Activated naive CD4-positive, alpha-beta T cell treated with anti-CD3 and anti-CD28 coated beads for 36 hours (primary cell): ENCODE measurements around the gene PIGU. TPM values are rescaled to one million over a fixed set of nuclear protein-coding genes. Genes with fewer than 3 reads are reported as not detected.
A peak's percentile ranks its signal among the peaks of the same experiment; 100 is the strongest.
"Not testable (repeated sequence)": the region's sequence is repeated elsewhere in the genome, so short reads cannot be mapped to it uniquely, and the experiment has no call there.

Experiments used
- CTCF ChIA-PET: fragments of 350-600 bp; sonication (Branson Sonifier 250); formaldehyde crosslinking; loops from one replicate; lab custom pipeline; 2021; ENCODE audit warnings: antibody characterized with exemption; lab: Charles Lee
- DNase-seq: peaks from one replicate; pipeline ENCODE4 v3.0.0-alpha.2; 2020
- H3K27ac Mint-ChIP-seq: one replicate; pipeline ENCODE4 v1.8.0; 2021; ENCODE audit warnings: mild to moderate bottlenecking, mixed read lengths
- H3K27me3 Mint-ChIP-seq: one replicate; pipeline ENCODE4 v1.8.0; 2021; ENCODE audit warnings: low read depth, mixed read lengths
- H3K36me3 Mint-ChIP-seq: one replicate; pipeline ENCODE4 v1.8.0; 2021; ENCODE audit warnings: low read depth, mixed read lengths
- H3K4me1 Mint-ChIP-seq: one replicate; pipeline ENCODE4 v1.8.0; 2021; ENCODE audit warnings: low read depth, mixed read lengths
- H3K4me3 Mint-ChIP-seq: one replicate; pipeline ENCODE4 v1.8.0; 2021; ENCODE audit warnings: mild to moderate bottlenecking, moderate library complexity, mixed read lengths
- H3K9me3 Mint-ChIP-seq: one replicate; pipeline ENCODE4 v1.8.0; 2021; ENCODE audit warnings: mixed read lengths
- intact Hi-C: fragments of 100-400 bp; cut with micrococcal nuclease; formaldehyde crosslinking; loops from one replicate; pipeline ENCODE4 v1.15.1; 2023
- total RNA-seq, 2 experiments: library from RNA; stranded (reverse); gene quantifications; one replicate each; pipeline ENCODE4 v1.2.3, GENCODE V29; 2021

The PIGU gene
- total RNA-seq, 2 experiments from 2014 or later, result 18.8 to 18.9 TPM

- CTCF ChIA-PET, result interaction anchor here (0.7 to 3.4 kb wide), 4 partner anchors 10 to 217 kb away, joined by 3 to 13 read pairs (median 3); no protein-coding TSS in a partner anchor
- intact Hi-C loops, result no loop called here
- peaks cover 15% of the 10 kb centered on the region for H3K36me3 Mint-ChIP-seq
- no peaks in the 10 kb centered on the region for H3K27me3 Mint-ChIP-seq
- no peak overlapping the region for H3K4me3 Mint-ChIP-seq
- no peaks in the 10 kb centered on the region for H3K9me3 Mint-ChIP-seq
- DNase-seq, result no peak
- peaks cover 3% of the 10 kb centered on the region for H3K4me1 Mint-ChIP-seq
- H3K27ac Mint-ChIP-seq, result no peak overlapping the region
These were observed 147.2 kb downstream of the PIGU start for GRCh38 chr20:34529742-34530141.

GRCh38 chr20:34528921-34529297 lies 148.0 kb downstream of the PIGU start:
- CTCF ChIA-PET, result interaction anchor here (0.5 to 0.7 kb wide), 2 partner anchors 107 to 195 kb away, joined by 3 to 4 read pairs; no protein-coding TSS in a partner anchor
- Mint-ChIP-seq H3K9me3 (no peaks in the 10 kb centered on the region), H3K4me3 (no peak overlapping the region), H3K27ac (no peak overlapping the region), H3K4me1 (peaks cover 6% of the 10 kb centered on the region), H3K36me3 (peaks cover 12% of the 10 kb centered on the region), H3K27me3 (no peaks in the 10 kb centered on the region)
- no peak for DNase-seq
- intact Hi-C loops, result no loop called here

DNA sequence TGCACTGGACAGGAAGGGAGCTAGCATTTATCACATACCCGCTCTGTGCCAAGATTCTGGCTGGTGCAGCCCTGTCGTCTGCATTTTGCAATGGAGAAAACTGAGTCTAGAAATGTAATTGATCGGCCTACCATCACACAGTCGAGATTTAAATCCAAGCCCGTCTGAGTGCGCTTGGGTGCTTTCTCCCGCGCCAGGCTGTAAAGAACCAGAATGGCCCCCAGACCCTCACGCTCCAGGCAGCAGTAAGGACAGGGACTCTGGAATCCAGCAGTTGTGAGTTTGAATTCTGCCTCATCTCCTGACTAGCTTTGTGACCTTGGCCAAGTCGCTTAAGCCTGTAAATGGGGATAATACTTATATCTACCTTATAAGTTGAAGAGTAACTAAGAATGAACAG lies 149.9 kb downstream of the PIGU start:
- H3K4me3 Mint-ChIP-seq, result no peak overlapping the region
- H3K27me3 Mint-ChIP-seq, result no peaks in the 10 kb centered on the region
- DNase-seq, result no peak
- H3K4me1 Mint-ChIP-seq, result peaks cover 21% of the 10 kb centered on the region
- CTCF ChIA-PET, result interaction anchor here (1.3 to 1.5 kb wide), 3 partner anchors 11 to 214 kb away, joined by 3 to 8 read pairs (median 6); no protein-coding TSS in a partner anchor
- intact Hi-C loops, result no loop called here
- no peaks in the 10 kb centered on the region for H3K9me3 Mint-ChIP-seq
- H3K27ac Mint-ChIP-seq, result no peak overlapping the region
- H3K36me3 Mint-ChIP-seq, result peaks cover 12% of the 10 kb centered on the region

DNA sequence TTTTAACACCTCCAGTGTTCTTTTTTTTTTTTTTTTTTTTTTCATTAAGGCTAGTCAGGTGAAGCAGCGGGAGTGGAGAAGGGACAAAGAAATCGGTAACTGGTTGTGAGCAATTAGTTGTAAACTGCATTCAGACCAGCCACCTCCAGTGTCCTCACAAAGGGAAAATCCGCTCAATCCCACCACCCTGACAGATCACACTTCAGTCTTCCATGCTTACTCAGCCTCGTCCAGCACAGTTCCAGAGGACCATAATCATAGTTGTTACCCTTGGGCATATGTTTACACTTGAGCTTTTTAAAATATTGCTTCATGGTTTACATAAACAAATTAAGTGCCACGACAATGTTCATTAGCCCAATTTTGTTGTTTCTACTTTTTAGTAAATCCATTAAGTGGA lies 150.4 kb downstream of the PIGU start:
- Mint-ChIP-seq H3K9me3 (no peaks in the 10 kb centered on the region), H3K4me1 (peaks cover 25% of the 10 kb centered on the region), H3K4me3 (no peak overlapping the region), H3K27ac (no peak overlapping the region), H3K36me3 (peaks cover 12% of the 10 kb centered on the region), H3K27me3 (no peaks in the 10 kb centered on the region)
- intact Hi-C loops, result no loop called here
- CTCF ChIA-PET, result interaction anchor here (1.3 to 1.5 kb wide), 3 partner anchors 12 to 214 kb away, joined by 3 to 8 read pairs (median 6); no protein-coding TSS in a partner anchor
- DNase-seq, result no peak

- no peak overlapping the region for H3K27ac Mint-ChIP-seq
- CTCF ChIA-PET, result interaction anchor here (6.2 kb wide), 1 partner anchor 213 kb away, joined by 82 read pairs; no protein-coding TSS in a partner anchor
- H3K36me3 Mint-ChIP-seq, result peaks cover 12% of the 10 kb centered on the region
- DNase-seq, result no peak
- H3K27me3 Mint-ChIP-seq, result no peaks in the 10 kb centered on the region
- H3K4me1 Mint-ChIP-seq, result peaks cover 28% of the 10 kb centered on the region
- no peak overlapping the region for H3K4me3 Mint-ChIP-seq
- H3K9me3 Mint-ChIP-seq, result no peaks in the 10 kb centered on the region
- intact Hi-C loops, result no loop called here
These were observed 151.0 kb downstream of the PIGU start for GRCh38 chr20:34525709-34526416.

- intact Hi-C loops, result no loop called here
- no peaks in the 10 kb centered on the region for H3K27me3 Mint-ChIP-seq
- H3K4me1 Mint-ChIP-seq, result peaks cover 29% of the 10 kb centered on the region
- H3K36me3 Mint-ChIP-seq, result peaks cover 12% of the 10 kb centered on the region
- DNase-seq, result no peak
- no peak overlapping the region for H3K4me3 Mint-ChIP-seq
- CTCF ChIA-PET, result interaction anchor here (6.2 kb wide), 1 partner anchor 213 kb away, joined by 82 read pairs; no protein-coding TSS in a partner anchor
- H3K27ac Mint-ChIP-seq, result no peak overlapping the region
- H3K9me3 Mint-ChIP-seq, result no peaks in the 10 kb centered on the region
These were observed 151.6 kb downstream of the PIGU start for GRCh38 chr20:34525342-34525708.

DNA sequence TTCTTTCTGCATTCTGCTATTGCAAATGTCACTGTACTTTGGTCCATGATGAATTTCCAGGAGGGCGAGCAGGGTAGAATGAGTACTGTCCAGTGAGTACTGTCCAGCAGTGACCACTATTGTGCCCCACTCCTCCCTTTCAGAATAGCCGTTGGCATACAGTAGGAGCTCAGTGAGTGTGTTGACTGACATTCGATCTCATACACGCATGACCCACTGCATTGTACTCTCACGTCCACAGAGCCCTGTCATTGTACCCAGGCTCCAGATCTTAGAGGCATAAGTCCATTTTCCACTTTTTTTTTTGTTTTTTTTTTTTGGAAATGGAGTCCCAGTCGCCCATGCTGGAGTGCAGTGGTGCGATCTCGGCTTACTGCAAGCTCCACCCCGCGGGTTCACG lies 152.5 kb downstream of the PIGU start:
- no peaks in the 10 kb centered on the region for H3K9me3 Mint-ChIP-seq
- H3K36me3 Mint-ChIP-seq, result peaks cover 14% of the 10 kb centered on the region
- H3K27me3 Mint-ChIP-seq, result no peaks in the 10 kb centered on the region
- H3K4me1 Mint-ChIP-seq, result peaks cover 35% of the 10 kb centered on the region
- no peak overlapping the region for H3K4me3 Mint-ChIP-seq
- DNase-seq, result no peak
- CTCF ChIA-PET, result interaction anchor here (0.9 to 6.2 kb wide), 2 partner anchors 14 to 212 kb away, joined by 3 to 82 read pairs; no protein-coding TSS in a partner anchor
- intact Hi-C loops, result no loop called here
- H3K27ac Mint-ChIP-seq, result no peak overlapping the region

GRCh38 chr20:34522969-34523871 lies 153.7 kb downstream of the PIGU start:
- CTCF ChIA-PET, result interaction anchor here (0.6 to 6.2 kb wide), 12 partner anchors 8 to 499 kb away, joined by 3 to 82 read pairs (median 4); no protein-coding TSS in a partner anchor
- no peak overlapping the region for H3K27ac Mint-ChIP-seq
- H3K9me3 Mint-ChIP-seq, result no peaks in the 10 kb centered on the region
- H3K36me3 Mint-ChIP-seq, result peaks cover 11% of the 10 kb centered on the region
- H3K4me1 Mint-ChIP-seq, result peaks cover 42% of the 10 kb centered on the region
- H3K4me3 Mint-ChIP-seq, result no peak overlapping the region
- peak; percentile 74 for DNase-seq
- intact Hi-C loops, result loop anchor here (1.0 to 2.0 kb wide), 2 partner anchors 211 to 332 kb away; no protein-coding TSS in a partner anchor
- no peaks in the 10 kb centered on the region for H3K27me3 Mint-ChIP-seq

DNA sequence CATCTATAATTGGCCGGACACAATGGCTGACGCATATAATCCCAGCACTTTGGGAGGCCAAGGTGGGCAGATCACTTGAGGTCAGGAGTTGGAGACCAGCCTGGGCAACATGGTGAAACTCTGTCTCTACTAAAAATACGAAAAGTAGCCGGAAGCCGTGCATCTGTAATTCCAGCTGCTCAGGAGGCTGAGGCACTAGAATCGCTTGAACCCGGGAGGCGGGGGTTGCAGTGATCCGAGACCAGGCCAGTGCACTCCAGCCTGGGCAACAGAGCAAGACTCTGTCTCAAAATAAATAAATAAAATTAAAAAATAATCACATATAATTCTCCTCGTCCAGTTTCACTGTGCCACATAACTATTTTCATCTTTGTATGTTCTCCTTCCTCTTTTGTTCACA lies 157.1 kb downstream of the PIGU start:
- H3K36me3 Mint-ChIP-seq, H3K27me3 Mint-ChIP-seq, H3K27ac Mint-ChIP-seq, H3K4me3 Mint-ChIP-seq, H3K9me3 Mint-ChIP-seq, DNase-seq: not testable (repeated sequence)
- peaks cover 48% of the 10 kb centered on the region for H3K4me1 Mint-ChIP-seq
- intact Hi-C loops, result loop anchor here (5.0 to 10.0 kb wide), 2 partner anchors 357 to 405 kb away; partner anchors contain the start of genes ACSS2 and EIF2S2
- CTCF ChIA-PET, result interaction anchor here (1.5 to 6.2 kb wide), 3 partner anchors 19 to 207 kb away, joined by 5 to 82 read pairs (median 48); no protein-coding TSS in a partner anchor

DNA sequence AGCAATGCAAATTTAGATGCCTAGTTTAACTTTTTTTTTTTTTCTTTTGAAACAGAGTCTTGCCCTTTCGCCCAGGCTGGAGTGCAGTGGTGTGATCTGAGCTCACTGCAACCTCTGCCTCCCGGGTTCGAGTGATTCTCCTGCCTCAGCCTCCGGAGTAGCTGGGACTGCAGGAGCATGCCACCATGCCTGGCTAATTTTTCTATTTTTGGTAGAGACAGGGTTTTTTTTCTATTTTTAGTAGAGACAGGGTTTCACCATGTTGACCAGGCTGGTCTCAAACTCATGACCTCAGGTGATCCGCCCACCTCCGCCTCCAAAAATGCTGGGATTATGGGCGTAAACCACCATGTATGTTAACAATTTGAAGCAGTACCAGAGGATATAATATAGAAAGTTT lies 158.0 kb downstream of the PIGU start:
- not testable (repeated sequence) for DNase-seq, H3K27ac Mint-ChIP-seq, H3K27me3 Mint-ChIP-seq, H3K4me3 Mint-ChIP-seq, H3K9me3 Mint-ChIP-seq, H3K36me3 Mint-ChIP-seq
- intact Hi-C loops, result loop anchor here (5.0 to 10.0 kb wide), 2 partner anchors 358 to 404 kb away; partner anchors contain the start of genes ACSS2 and EIF2S2
- peaks cover 48% of the 10 kb centered on the region for H3K4me1 Mint-ChIP-seq
- CTCF ChIA-PET, result interaction anchor here (1.5 to 5.0 kb wide), 2 partner anchors 19 to 206 kb away, joined by 5 to 48 read pairs; no protein-coding TSS in a partner anchor

DNA sequence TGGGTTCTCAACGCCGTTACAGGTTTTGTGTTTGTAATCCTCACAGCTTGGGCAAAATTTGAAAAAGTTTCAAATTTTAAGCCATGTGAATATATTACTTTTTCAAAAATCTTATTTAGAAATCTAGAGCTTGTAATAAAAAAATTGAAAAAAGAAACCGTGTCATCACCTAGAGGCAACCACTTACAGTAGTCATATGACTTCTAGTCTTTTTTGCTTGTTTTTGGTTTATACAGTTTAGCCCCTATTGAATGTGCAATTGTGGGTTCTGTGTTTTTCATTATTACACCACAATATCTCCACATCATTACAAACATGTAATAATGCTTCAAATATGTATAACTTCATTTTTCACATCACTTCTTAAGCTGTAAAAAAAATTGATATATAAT lies 159.8 kb downstream of the PIGU start:
- Mint-ChIP-seq H3K4me1 (peaks cover 34% of the 10 kb centered on the region), H3K27me3 (no peaks in the 10 kb centered on the region), H3K9me3 (no peaks in the 10 kb centered on the region), H3K27ac (peak overlapping the region; percentile 96), H3K36me3 (peaks cover 7% of the 10 kb centered on the region), H3K4me3 (peak overlapping the region; percentile 98)
- intact Hi-C loops, result loop anchor here (2.0 to 10.0 kb wide), 3 partner anchors 160 to 402 kb away; partner anchors contain the start of genes ACSS2, EIF2S2 and PIGU
- DNase-seq, result no peak
- CTCF ChIA-PET, result interaction anchor here (0.8 to 5.0 kb wide), 9 partner anchors 13 to 243 kb away, joined by 3 to 48 read pairs (median 5); partner anchors contain the start of gene AHCY
